Panc1 (cell line): ENCODE measurements around the gene ME1.

Source experiments
- CTCF ChIP-seq: fragments of 450-650 bp; IDR thresholded peaks from 2 replicates; pipeline ENCODE4 v1.5.1; 2017; ENCODE audit warnings: mild to moderate bottlenecking
- POLR2AphosphoS5 ChIP-seq: IDR thresholded peaks from 2 replicates; pipeline ENCODE4 v1.6.1; 2012; ENCODE audit warnings: mild to moderate bottlenecking, low read depth, low read length, moderate library complexity
- SIN3A ChIP-seq: IDR thresholded peaks from 2 replicates; pipeline ENCODE4 v1.6.1; 2012; ENCODE audit warnings: low read depth, mild to moderate bottlenecking, low read length, moderate library complexity, borderline replicate concordance; ENCODE audit not compliant: insufficient read depth
- TCF7L2 ChIP-seq: IDR thresholded peaks from 2 replicates; pipeline ENCODE4 v1.6.1; 2011; ENCODE audit warnings: mild to moderate bottlenecking, low read depth, low read length, inconsistent platforms
- TF ChIP-seq, protein P1 (sequence below), 2 experiments: IDR thresholded peaks; 2 replicates each; pipeline ENCODE4 v1.6.1; 2011 to 2012; ENCODE audit warnings: low read depth in 2 of 2, control low read depth in 1 of 2, low read length in 1 of 2, mild to moderate bottlenecking in 1 of 2, moderate library complexity in 1 of 2; ENCODE audit not compliant: insufficient read depth in 1 of 2

DNA sequence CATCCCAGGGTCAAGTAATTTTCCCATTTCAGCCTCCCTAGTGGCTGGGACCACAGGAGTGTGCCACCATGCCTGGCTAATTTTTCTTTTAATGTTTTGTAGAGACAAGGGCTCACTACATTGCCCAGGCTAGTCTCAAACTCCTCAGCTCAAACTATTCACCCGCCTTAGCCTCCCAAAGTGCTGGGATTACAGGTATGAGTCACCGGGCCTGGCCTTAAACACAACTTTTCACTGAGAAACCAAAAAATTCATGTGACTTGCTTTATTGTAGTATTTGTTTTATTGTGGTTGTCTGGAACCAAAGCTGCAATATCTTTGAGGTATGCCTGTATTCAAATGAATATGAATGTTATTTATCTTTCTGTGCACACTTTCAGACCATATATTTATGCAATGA is 165.5 kb downstream of the ME1 start:
- TF ChIP-seq CTCF (no peak), SIN3A (no peak), TCF7L2 (no peak), POLR2AphosphoS5 (no peak)
- TF ChIP-seq, protein P1, sequence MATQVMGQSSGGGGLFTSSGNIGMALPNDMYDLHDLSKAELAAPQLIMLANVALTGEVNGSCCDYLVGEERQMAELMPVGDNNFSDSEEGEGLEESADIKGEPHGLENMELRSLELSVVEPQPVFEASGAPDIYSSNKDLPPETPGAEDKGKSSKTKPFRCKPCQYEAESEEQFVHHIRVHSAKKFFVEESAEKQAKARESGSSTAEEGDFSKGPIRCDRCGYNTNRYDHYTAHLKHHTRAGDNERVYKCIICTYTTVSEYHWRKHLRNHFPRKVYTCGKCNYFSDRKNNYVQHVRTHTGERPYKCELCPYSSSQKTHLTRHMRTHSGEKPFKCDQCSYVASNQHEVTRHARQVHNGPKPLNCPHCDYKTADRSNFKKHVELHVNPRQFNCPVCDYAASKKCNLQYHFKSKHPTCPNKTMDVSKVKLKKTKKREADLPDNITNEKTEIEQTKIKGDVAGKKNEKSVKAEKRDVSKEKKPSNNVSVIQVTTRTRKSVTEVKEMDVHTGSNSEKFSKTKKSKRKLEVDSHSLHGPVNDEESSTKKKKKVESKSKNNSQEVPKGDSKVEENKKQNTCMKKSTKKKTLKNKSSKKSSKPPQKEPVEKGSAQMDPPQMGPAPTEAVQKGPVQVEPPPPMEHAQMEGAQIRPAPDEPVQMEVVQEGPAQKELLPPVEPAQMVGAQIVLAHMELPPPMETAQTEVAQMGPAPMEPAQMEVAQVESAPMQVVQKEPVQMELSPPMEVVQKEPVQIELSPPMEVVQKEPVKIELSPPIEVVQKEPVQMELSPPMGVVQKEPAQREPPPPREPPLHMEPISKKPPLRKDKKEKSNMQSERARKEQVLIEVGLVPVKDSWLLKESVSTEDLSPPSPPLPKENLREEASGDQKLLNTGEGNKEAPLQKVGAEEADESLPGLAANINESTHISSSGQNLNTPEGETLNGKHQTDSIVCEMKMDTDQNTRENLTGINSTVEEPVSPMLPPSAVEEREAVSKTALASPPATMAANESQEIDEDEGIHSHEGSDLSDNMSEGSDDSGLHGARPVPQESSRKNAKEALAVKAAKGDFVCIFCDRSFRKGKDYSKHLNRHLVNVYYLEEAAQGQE (IDR thresholded peaks at IDR 0.05; ENCODE audit: insufficient read depth in 1 of 2, low read depth in 2 of 2, low read length in 1 of 2) = no peak
